A549 (cell line): Measurements from ENCODE around the gene COX5B.
"Not testable (repeated sequence)": the region's sequence is repeated elsewhere in the genome, so short reads cannot be mapped to it uniquely, and the experiment has no call there.

Source experiments
- BCL3 ChIP-seq: fragments of >200 bp; sonication (Bioruptor Twin); formaldehyde crosslinking; IDR thresholded peaks from 3 replicates; pipeline ENCODE4 v1.6.1; 2016
- EP300 ChIP-seq, 2 experiments: fragments of >200 bp; sonication (Bioruptor Twin); formaldehyde crosslinking; IDR thresholded peaks; 2 replicates in 1 of 2; 3 replicates in 1 of 2; pipeline ENCODE4 v1.6.1; 2016 to 2017
- HDAC2 ChIP-seq: fragments of 200-600 bp; sonication (generic); IDR thresholded peaks from 2 replicates; pipeline ENCODE4 v1.6.1; 2016
- ZFP36 ChIP-seq: fragments of 450-650 bp; IDR thresholded peaks from 2 replicates; pipeline ENCODE4 v1.6.1; 2014; ENCODE audit warnings: borderline replicate concordance; ENCODE audit not compliant: partially characterized antibody
- TF ChIP-seq, protein P1 (sequence below): fragments of >200 bp; sonication (Bioruptor Twin); formaldehyde crosslinking; IDR thresholded peaks from 3 replicates; pipeline ENCODE4 v1.5.1; 2016

DNA sequence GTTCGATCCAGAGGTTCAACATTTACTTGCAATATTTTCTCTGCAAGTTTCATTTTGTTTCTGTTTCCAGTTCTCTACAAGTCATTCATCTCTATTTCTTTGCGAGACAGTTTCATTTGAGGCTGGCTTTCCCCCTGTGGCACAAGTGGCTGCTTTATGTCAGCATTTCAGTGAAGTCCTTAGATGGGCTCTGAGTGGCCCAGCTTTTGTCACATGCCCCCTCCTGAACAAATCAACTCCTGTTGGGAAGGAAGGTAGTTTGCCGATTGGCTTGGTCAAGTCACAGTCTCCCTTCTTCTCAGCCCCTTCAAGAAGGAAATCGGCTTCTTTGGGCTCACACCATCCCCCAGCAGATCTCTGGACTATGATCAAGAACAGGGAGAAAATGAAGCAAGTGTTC is 37.1 kb upstream of the COX5B start:
- TF ChIP-seq, protein P1, sequence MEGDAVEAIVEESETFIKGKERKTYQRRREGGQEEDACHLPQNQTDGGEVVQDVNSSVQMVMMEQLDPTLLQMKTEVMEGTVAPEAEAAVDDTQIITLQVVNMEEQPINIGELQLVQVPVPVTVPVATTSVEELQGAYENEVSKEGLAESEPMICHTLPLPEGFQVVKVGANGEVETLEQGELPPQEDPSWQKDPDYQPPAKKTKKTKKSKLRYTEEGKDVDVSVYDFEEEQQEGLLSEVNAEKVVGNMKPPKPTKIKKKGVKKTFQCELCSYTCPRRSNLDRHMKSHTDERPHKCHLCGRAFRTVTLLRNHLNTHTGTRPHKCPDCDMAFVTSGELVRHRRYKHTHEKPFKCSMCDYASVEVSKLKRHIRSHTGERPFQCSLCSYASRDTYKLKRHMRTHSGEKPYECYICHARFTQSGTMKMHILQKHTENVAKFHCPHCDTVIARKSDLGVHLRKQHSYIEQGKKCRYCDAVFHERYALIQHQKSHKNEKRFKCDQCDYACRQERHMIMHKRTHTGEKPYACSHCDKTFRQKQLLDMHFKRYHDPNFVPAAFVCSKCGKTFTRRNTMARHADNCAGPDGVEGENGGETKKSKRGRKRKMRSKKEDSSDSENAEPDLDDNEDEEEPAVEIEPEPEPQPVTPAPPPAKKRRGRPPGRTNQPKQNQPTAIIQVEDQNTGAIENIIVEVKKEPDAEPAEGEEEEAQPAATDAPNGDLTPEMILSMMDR = not testable (repeated sequence)
- not testable (repeated sequence) for TF ChIP-seq EP300 (IDR thresholded peaks at IDR 0.05); HDAC2; ZFP36; BCL3
